Mammary epithelial cell (primary cell): Measurements from ENCODE around the gene TBC1D2.

Experiments used
- EZH2 ChIP-seq: IDR thresholded peaks from 2 replicates; pipeline ENCODE4 v1.6.1; 2012; ENCODE audit warnings: low read length, inconsistent platforms, borderline replicate concordance
- TF ChIP-seq, protein P1 (sequence below), 2 donors: IDR thresholded peaks in 1 of 2; conservative IDR thresholded peaks in 1 of 2; 2 replicates each; pipeline ENCODE4 v1.5.1; 2011 to 2012; ENCODE audit warnings: inconsistent platforms in 2 of 2, low read length in 2 of 2, mild to moderate bottlenecking in 2 of 2, control low read depth in 1 of 2, low read depth in 1 of 2; ENCODE audit not compliant: insufficient read depth in 1 of 2; ENCODE audit errors: extremely low read depth in 1 of 2

GRCh38 chr9:98226516-98226915 lies 28.9 kb downstream of the TBC1D2 start:
- TF ChIP-seq, protein P1, sequence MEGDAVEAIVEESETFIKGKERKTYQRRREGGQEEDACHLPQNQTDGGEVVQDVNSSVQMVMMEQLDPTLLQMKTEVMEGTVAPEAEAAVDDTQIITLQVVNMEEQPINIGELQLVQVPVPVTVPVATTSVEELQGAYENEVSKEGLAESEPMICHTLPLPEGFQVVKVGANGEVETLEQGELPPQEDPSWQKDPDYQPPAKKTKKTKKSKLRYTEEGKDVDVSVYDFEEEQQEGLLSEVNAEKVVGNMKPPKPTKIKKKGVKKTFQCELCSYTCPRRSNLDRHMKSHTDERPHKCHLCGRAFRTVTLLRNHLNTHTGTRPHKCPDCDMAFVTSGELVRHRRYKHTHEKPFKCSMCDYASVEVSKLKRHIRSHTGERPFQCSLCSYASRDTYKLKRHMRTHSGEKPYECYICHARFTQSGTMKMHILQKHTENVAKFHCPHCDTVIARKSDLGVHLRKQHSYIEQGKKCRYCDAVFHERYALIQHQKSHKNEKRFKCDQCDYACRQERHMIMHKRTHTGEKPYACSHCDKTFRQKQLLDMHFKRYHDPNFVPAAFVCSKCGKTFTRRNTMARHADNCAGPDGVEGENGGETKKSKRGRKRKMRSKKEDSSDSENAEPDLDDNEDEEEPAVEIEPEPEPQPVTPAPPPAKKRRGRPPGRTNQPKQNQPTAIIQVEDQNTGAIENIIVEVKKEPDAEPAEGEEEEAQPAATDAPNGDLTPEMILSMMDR (conservative IDR thresholded peaks at IDR 0.05 in 1 of 2, IDR thresholded peaks at IDR 0.05 in 1 of 2; ENCODE audit: extremely low read depth in 1 of 2, insufficient read depth in 1 of 2, low read depth in 1 of 2, low read length in 2 of 2), result no peak
- TF ChIP-seq EZH2, result no peak
